ENCODE results near the gene IER3IP1.
"Not testable (repeated sequence)": the region's sequence is repeated elsewhere in the genome, so short reads cannot be mapped to it uniquely, and the experiment has no call there.

The IER3IP1 gene

GRCh38 chr18:47158404-47158803 lies 17.8 kb downstream of the IER3IP1 start:
- not testable (repeated sequence) for DNase-seq (ENCODE audit: low spot score)

GRCh38 chr18:47151439-47151838 lies 24.7 kb downstream of the IER3IP1 start:
- DNase-seq (ENCODE audit: low spot score): no peak

- DNase-seq (ENCODE audit: low spot score): peak; percentile 15
Measured at GRCh38 chr18:47150824-47151366, 25.3 kb downstream of the IER3IP1 start.

- peak; percentile 79 for DNase-seq (ENCODE audit: low spot score)
Measured at GRCh38 chr18:47150029-47150823, 25.9 kb downstream of the IER3IP1 start, which contains the start of gene HDHD2. TSS of gene HDHD2 (minus strand) at chr18:47150500. CDS start at chr18:47136439, 14,061 bp downstream.

- peak; percentile 3 for DNase-seq (ENCODE audit: low spot score)
Measured at GRCh38 chr18:47149457-47150028, 26.6 kb downstream of the IER3IP1 start.

- DNase-seq (ENCODE audit: low spot score): no peak
Measured at GRCh38 chr18:47146206-47146605, 30.0 kb downstream of the IER3IP1 start.

- no peak for DNase-seq (ENCODE audit: low spot score)
Measured at GRCh38 chr18:47143899-47144485, 32.2 kb downstream of the IER3IP1 start.

- no peak for DNase-seq (ENCODE audit: low spot score)
Measured at GRCh38 chr18:47143153-47143552, 33.0 kb downstream of the IER3IP1 start.

- no peak for DNase-seq (ENCODE audit: low spot score)
Measured at GRCh38 chr18:47141289-47141688, 34.9 kb downstream of the IER3IP1 start.

GRCh38 chr18:47121146-47121545 lies 55.0 kb downstream of the IER3IP1 start:
- DNase-seq (ENCODE audit: low spot score): no peak

GRCh38 chr18:47120428-47120827 lies 55.7 kb downstream of the IER3IP1 start:
- no peak for DNase-seq (ENCODE audit: low spot score)

GRCh38 chr18:47118981-47119380 lies 57.2 kb downstream of the IER3IP1 start:
- DNase-seq (ENCODE audit: low spot score): no peak

- DNase-seq (ENCODE audit: low spot score): no peak
Measured at GRCh38 chr18:47115205-47115604, 61.0 kb downstream of the IER3IP1 start.

- no peak for DNase-seq (ENCODE audit: low spot score)
Measured at GRCh38 chr18:47113796-47114540, 62.2 kb downstream of the IER3IP1 start.

GRCh38 chr18:47110492-47111274 lies 65.5 kb downstream of the IER3IP1 start:
- DNase-seq (ENCODE audit: low spot score): no peak

- no peak for DNase-seq (ENCODE audit: low spot score)
Measured at GRCh38 chr18:47109720-47110119, 66.4 kb downstream of the IER3IP1 start.

GRCh38 chr18:47108998-47109405 lies 67.2 kb downstream of the IER3IP1 start:
- DNase-seq (ENCODE audit: low spot score): no peak

GRCh38 chr18:47108373-47108772 lies 67.8 kb downstream of the IER3IP1 start:
- no peak for DNase-seq (ENCODE audit: low spot score)
